HG03520 (cell line): Measurements from ENCODE around the gene MAPK8IP3.

Experiments
- ATAC-seq: cut with Tn5 transposase; IDR thresholded peaks from one replicate; pipeline ENCODE4 v1.9.1; 2021; ENCODE audit warnings: mild to moderate bottlenecking, moderate library complexity; ENCODE audit not compliant: unreplicated experiment

Gene MAPK8IP3

GRCh38 chr16:1800701-1801100 lies 94.7 kb downstream of the MAPK8IP3 start:
- no peak for ATAC-seq

DNA sequence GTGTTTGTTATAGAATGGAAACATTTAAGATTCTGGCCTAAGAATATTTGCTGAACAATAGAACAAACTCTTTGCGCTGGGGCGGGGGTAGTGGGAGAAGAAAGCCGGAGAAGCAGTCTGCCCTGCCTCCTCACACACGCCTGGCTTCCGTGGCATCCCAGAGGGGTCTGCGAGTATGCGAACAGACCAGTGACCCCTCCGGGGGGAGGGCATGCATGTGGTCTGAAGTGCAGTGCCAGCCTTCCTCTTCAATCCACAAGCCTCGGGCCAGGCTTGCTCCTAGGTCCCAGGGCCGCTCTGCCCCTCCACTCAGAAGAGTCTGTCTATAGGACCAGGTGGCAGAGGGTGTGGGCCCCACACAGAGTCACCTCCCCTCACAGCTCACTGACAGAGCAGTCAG lies 101.6 kb downstream of the MAPK8IP3 start:
- ATAC-seq: no peak

DNA sequence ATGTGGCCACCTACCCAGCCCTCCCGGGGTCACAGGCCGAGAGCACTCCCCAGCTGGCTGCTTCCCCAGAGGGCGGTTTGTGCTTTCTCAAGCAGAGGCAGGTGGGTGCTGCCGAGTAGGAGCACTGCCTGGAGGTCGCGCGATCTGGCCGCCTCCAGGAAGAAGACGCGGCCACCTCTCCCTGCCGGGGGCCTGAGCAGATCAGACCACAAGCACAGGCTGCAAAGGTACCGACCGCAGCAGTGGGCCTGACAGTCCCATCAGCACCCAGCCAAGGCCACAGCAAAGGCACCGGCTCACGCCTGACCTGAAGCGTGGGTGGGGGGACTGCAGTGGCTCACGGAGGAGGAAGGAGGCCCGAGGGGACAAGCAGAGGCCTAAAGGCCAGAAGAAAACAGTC lies 102.7 kb downstream of the MAPK8IP3 start:
- no peak for ATAC-seq

GRCh38 chr16:1809281-1809801 lies 103.3 kb downstream of the MAPK8IP3 start:
- no peak for ATAC-seq

- ATAC-seq: no peak
Observed at GRCh38 chr16:1810106-1810505, 104.1 kb downstream of the MAPK8IP3 start.

DNA sequence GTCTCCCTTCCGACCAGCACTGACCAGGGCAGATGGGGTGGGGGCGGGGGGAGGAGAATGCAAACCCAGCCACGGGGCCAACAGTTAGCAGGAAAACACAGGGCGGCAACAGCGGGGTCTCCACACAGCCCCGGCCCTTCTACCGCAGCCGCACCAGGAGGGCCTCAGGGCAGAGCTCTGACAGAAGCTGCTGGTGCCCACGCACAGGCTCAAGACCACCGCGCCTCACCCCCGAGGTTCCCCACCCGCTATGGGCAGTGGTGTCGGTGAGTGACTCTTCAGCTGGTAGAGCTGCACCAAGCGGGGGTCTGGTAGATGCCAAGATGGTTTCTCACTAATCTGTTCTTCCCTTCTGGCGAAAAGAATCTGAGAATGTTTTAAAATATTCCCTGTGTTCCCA lies 104.5 kb downstream of the MAPK8IP3 start:
- no peak for ATAC-seq

DNA sequence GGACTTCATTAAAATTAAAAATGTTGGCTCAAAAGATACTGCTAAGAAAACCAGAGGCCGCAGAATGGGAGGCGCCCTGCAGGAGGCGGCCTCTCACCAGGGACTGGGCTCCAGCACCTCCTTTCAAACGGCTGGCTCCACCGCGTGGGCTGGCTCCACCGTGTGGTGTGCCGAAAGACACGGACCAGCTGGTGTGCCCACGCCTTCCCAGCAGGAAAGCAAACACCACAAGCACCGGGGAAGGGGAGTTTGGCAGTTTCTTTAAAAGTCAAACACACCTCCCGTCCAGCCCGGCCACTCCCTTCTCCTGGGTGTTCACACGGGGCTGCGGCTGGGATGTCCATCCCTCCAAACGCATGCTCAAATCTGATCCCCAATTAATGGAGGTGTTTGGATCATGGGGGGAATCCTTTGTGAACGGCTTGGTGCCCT lies 106.8 kb downstream of the MAPK8IP3 start:
- ATAC-seq: no peak

GRCh38 chr16:1815461-1815860 lies 109.5 kb downstream of the MAPK8IP3 start:
- no peak for ATAC-seq

- no peak for ATAC-seq
Observed at GRCh38 chr16:1816396-1817275, 110.6 kb downstream of the MAPK8IP3 start.

- ATAC-seq: no peak
Observed at GRCh38 chr16:1817276-1817589, 111.2 kb downstream of the MAPK8IP3 start.

DNA sequence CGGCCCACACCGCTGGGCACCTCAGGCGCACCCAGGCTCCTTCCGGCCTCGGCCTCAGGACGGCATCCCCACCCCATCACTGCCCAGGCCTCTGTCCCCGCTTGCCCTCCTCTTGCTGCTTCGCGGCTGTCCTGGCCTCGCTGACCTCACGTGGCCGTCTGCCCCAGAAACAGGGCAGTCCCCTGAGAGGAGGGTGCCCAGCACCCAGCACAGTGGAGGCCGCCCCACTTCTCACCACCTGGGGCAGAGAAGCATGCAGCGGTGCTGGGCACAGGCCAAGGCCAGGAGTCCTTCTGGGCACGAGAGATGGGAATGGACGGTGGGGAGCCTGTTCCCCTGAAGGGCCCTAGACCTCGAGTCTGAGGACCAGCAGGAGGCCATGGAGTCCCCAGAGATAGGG lies 111.7 kb downstream of the MAPK8IP3 start:
- no peak for ATAC-seq

- no peak for ATAC-seq
Observed at GRCh38 chr16:1818204-1818872, 112.3 kb downstream of the MAPK8IP3 start.

DNA sequence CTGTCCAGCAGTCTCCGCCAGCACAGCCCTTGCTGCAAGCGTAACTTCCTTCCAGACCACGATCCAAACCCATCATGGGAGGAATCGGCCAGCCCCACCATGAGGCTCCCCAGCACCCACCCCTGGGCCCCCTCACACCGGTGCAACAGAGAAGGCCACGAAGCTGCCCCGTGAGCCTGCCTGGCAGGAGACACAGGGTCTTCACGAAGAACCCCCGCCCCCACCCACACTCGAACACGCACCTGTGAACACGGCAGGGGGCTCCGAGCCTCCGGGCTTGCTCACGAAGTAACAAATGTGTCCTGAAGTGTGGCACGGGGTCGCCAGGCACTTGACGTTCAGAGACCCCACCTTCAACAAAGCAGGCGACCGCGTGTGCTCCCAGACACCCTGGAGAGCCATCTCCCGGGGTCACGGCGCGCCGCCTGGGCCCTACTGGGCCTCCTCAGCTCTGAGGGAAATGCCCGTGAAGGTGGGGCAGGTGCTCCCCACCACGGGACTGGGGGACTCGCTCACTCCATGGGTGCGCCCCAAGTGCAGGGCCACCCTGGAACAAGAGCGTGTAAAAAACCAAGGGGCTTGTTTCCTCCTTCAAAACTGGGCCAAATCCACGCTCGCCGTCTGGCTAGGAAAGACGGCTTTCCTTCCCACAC lies 113.0 kb downstream of the MAPK8IP3 start:
- ATAC-seq: no peak

GRCh38 chr16:1819611-1820010 lies 113.6 kb downstream of the MAPK8IP3 start:
- ATAC-seq: no peak
